ENCODE measurements around the gene HNF1B.

HNF1B gene

GRCh38 chr17:37674511-37674910 is 70.3 kb downstream of the HNF1B start:
- no peak for DNase-seq (ENCODE audit: low read depth in 1 of 2, low spot score in 1 of 2)

- DNase-seq (ENCODE audit: low read depth in 1 of 2, low spot score in 1 of 2): no peak
Measured at GRCh38 chr17:37673386-37673785, 71.5 kb downstream of the HNF1B start.

GRCh38 chr17:37672548-37673078 is 72.2 kb downstream of the HNF1B start:
- DNase-seq (ENCODE audit: low read depth in 1 of 2, low spot score in 1 of 2): no peak

GRCh38 chr17:37671824-37672547 is 72.9 kb downstream of the HNF1B start:
- no peak for DNase-seq (ENCODE audit: low read depth in 1 of 2, low spot score in 1 of 2)

GRCh38 chr17:37671028-37671823 is 73.6 kb downstream of the HNF1B start:
- DNase-seq (ENCODE audit: low read depth in 1 of 2, low spot score in 1 of 2): no peak

GRCh38 chr17:37667039-37667438 is 77.8 kb downstream of the HNF1B start:
- no peak for DNase-seq (ENCODE audit: low read depth in 1 of 2, low spot score in 1 of 2)

- DNase-seq (ENCODE audit: low read depth in 1 of 2, low spot score in 1 of 2): no peak
Measured at GRCh38 chr17:37664214-37664613, 80.6 kb downstream of the HNF1B start.

- no peak for DNase-seq (ENCODE audit: low read depth in 1 of 2, low spot score in 1 of 2)
Measured at GRCh38 chr17:37662353-37662752, 82.5 kb downstream of the HNF1B start.

- DNase-seq (ENCODE audit: low read depth in 1 of 2, low spot score in 1 of 2): no peak
Measured at GRCh38 chr17:37661400-37662014, 83.4 kb downstream of the HNF1B start.

- DNase-seq (ENCODE audit: low read depth in 1 of 2, low spot score in 1 of 2): no peak
Measured at GRCh38 chr17:37659925-37660324, 84.9 kb downstream of the HNF1B start.

- no peak for DNase-seq (ENCODE audit: low read depth in 1 of 2, low spot score in 1 of 2)
Measured at GRCh38 chr17:37657202-37657601, 87.7 kb downstream of the HNF1B start.

GRCh38 chr17:37651849-37652248 is 93.0 kb downstream of the HNF1B start:
- DNase-seq (ENCODE audit: low read depth in 1 of 2, low spot score in 1 of 2): no peak

- no peak for DNase-seq (ENCODE audit: low read depth in 1 of 2, low spot score in 1 of 2)
Measured at GRCh38 chr17:37650419-37651003, 94.3 kb downstream of the HNF1B start.

- DNase-seq (ENCODE audit: low read depth in 1 of 2, low spot score in 1 of 2): no peak
Measured at GRCh38 chr17:37648555-37648954, 96.3 kb downstream of the HNF1B start.

- DNase-seq (ENCODE audit: low read depth in 1 of 2, low spot score in 1 of 2): no peak
Measured at GRCh38 chr17:37647856-37648255, 97.0 kb downstream of the HNF1B start.

- DNase-seq (ENCODE audit: low read depth in 1 of 2, low spot score in 1 of 2): no peak
Measured at GRCh38 chr17:37643869-37644268, 101.0 kb downstream of the HNF1B start.

- DNase-seq (ENCODE audit: low read depth in 1 of 2, low spot score in 1 of 2): peak; percentile 71 to 76
Measured at GRCh38 chr17:37643118-37643766, 101.6 kb downstream of the HNF1B start, which contains the start of gene DDX52. TSS of gene DDX52 (minus strand) at chr17:37643446. CDS start at chr17:37643420, 26 bp downstream.

- DNase-seq (ENCODE audit: low read depth in 1 of 2, low spot score in 1 of 2): no peak
Measured at GRCh38 chr17:37642681-37643080, 102.2 kb downstream of the HNF1B start.

- DNase-seq (ENCODE audit: low read depth in 1 of 2, low spot score in 1 of 2): no peak
Measured at GRCh38 chr17:37640015-37640414, 104.8 kb downstream of the HNF1B start.

GRCh38 chr17:37637956-37638355 is 106.9 kb downstream of the HNF1B start:
- no peak for DNase-seq (ENCODE audit: low read depth in 1 of 2, low spot score in 1 of 2)
